H1 (cell line): Measurements from ENCODE around the gene POU4F1. TPM values are rescaled to one million over a fixed set of nuclear protein-coding genes. Genes with fewer than 3 reads are reported as not detected.

Experiments
- CTCF ChIA-PET: fragments of 300-600 bp; sonication (Branson Sonifier 250); formaldehyde crosslinking; loops from one replicate; lab custom pipeline; 2021; ENCODE audit not compliant: partially characterized antibody; lab: Charles Lee
- POLR2A ChIA-PET: fragments of 300-600 bp; sonication (Branson Sonifier 250); formaldehyde crosslinking; loops from one replicate; lab custom pipeline; 2021; ENCODE audit warnings: inconsistent platforms; ENCODE audit not compliant: partially characterized antibody; lab: Charles Lee
- DNase-seq, 2 experiments: peaks; one replicate each; pipeline versions ENCODE4 v3.0.0 to v3.0.0-alpha.2; 2010 to 2022; ENCODE audit warnings: low spot score in 2 of 2, low read depth in 1 of 2, mixed read lengths in 1 of 2
- FAIRE-seq: peaks from 2 replicates; lab custom pipeline; 2011; peaks lifted over from hg19 to GRCh38; lab: Jason Lieb, UNC
- H2AFZ ChIP-seq: 2 replicates; pipeline ENCODE4 v1.8.1; 2012; ENCODE audit warnings: low read length, inconsistent platforms
- H2AK5ac ChIP-seq: 2 replicates; pipeline ENCODE4 v1.6.1; 2013; ENCODE audit warnings: low read depth, low read length
- H2BK120ac ChIP-seq: replicated peaks from 2 replicates; pipeline ENCODE3; 2013; ENCODE audit warnings: low read depth, low read length, inconsistent platforms
- H2BK12ac ChIP-seq: 2 replicates; pipeline ENCODE4 v1.6.1; 2013; ENCODE audit warnings: low read depth, low read length
- H2BK15ac ChIP-seq: 2 replicates; pipeline ENCODE4 v1.6.1; 2013; ENCODE audit warnings: low read length
- H2BK20ac ChIP-seq: 2 replicates; pipeline ENCODE4 v1.6.1; 2013; ENCODE audit warnings: low read length
- H2BK5ac ChIP-seq: 2 replicates; pipeline ENCODE4 v1.6.1; 2013; ENCODE audit warnings: low read depth, low read length
- H3K14ac ChIP-seq: 2 replicates; pipeline ENCODE4 v1.6.1; 2013; ENCODE audit warnings: inconsistent platforms; ENCODE audit not compliant: insufficient read length
- H3K18ac ChIP-seq: 2 replicates; pipeline ENCODE4 v1.6.1; 2013; ENCODE audit warnings: low read length; ENCODE audit errors: extremely low read depth
- H3K23ac ChIP-seq: 2 replicates; pipeline ENCODE4 v1.6.1; 2013; ENCODE audit warnings: inconsistent platforms; ENCODE audit not compliant: insufficient read length
- H3K23me2 ChIP-seq: 2 replicates; pipeline ENCODE4 v1.6.1; 2013; ENCODE audit warnings: low read depth, low read length
- H3K27ac ChIP-seq: 2 replicates; pipeline ENCODE4 v1.6.1; 2011; ENCODE audit warnings: low read depth, low read length, inconsistent platforms
- H3K27me3 ChIP-seq, 4 experiments: replicated peaks in 1 of 4; 1 replicate in 1 of 4; 2 replicates in 3 of 4; pipeline versions ENCODE4 v1.6.1 to v1.8.1; 2011 to 2013; ENCODE audit warnings: low read length in 3 of 4, mild to moderate bottlenecking in 3 of 4, inconsistent platforms in 2 of 4, mixed read lengths in 2 of 4, moderate library complexity in 1 of 4; ENCODE audit not compliant: control insufficient read depth in 3 of 4, insufficient read depth in 3 of 4; ENCODE audit errors: extremely low read depth in 1 of 4
- H3K36me3 ChIP-seq, 4 experiments: 2 replicates each; pipeline versions ENCODE4 v1.6.1 to v1.8.1; 2011 to 2013; ENCODE audit warnings: mild to moderate bottlenecking in 4 of 4, low read length in 3 of 4, moderate library complexity in 2 of 4, control low read depth in 1 of 4, inconsistent platforms in 1 of 4; ENCODE audit not compliant: insufficient read depth in 4 of 4, control insufficient read depth in 2 of 4
- H3K4ac ChIP-seq: replicated peaks from 2 replicates; pipeline ENCODE3; 2013; ENCODE audit warnings: low read length, low read depth, mixed read lengths, inconsistent platforms; ENCODE audit not compliant: insufficient read length
- H3K4me1 ChIP-seq, 4 experiments: replicated peaks in 1 of 4; 1 replicate in 1 of 4; 2 replicates in 3 of 4; pipeline versions ENCODE4 v1.6.1 to v1.8.1; 2011 to 2013; ENCODE audit warnings: low read length in 3 of 4, inconsistent platforms in 2 of 4, mixed read lengths in 1 of 4; ENCODE audit not compliant: insufficient read depth in 4 of 4, control insufficient read depth in 3 of 4
- H3K4me2 ChIP-seq, 2 experiments: 2 replicates each; pipeline versions ENCODE4 v1.6.1 to v1.8.1; 2011 to 2013; ENCODE audit warnings: low read depth in 2 of 2, low read length in 2 of 2, control low read depth in 1 of 2, inconsistent platforms in 1 of 2, mild to moderate bottlenecking in 1 of 2; ENCODE audit not compliant: insufficient read depth in 1 of 2
- H3K4me3 ChIP-seq, 4 experiments: fragments of 200-600, 300-600 bp in 1 of 4; sonication (generic), shearing (Covaris generic), sonication (Bioruptor Twin) in 1 of 4; 2 replicates each; pipeline versions ENCODE4 v1.5.1 to v1.8.1; 2011 to 2016; ENCODE audit warnings: low read length in 4 of 4, low read depth in 3 of 4, control low read depth in 2 of 4, inconsistent platforms in 2 of 4, mild to moderate bottlenecking in 2 of 4, mixed read lengths in 1 of 4, moderate library complexity in 1 of 4; ENCODE audit not compliant: insufficient read depth in 2 of 4; ENCODE audit errors: extremely low read depth in 1 of 4
- H3K56ac ChIP-seq: replicated peaks from 2 replicates; pipeline ENCODE3; 2013; ENCODE audit warnings: low read depth, mild to moderate bottlenecking, mixed read lengths, low read length, inconsistent platforms; ENCODE audit not compliant: insufficient read length
- H3K79me1 ChIP-seq: 2 replicates; pipeline ENCODE4 v1.6.1; 2013; ENCODE audit warnings: low read depth, low read length, control low read depth
- H3K79me2 ChIP-seq, 2 experiments: 2 replicates each; pipeline versions ENCODE4 v1.6.1 to v1.8.1; 2012 to 2013; ENCODE audit warnings: low read length in 2 of 2, mild to moderate bottlenecking in 2 of 2, inconsistent platforms in 1 of 2; ENCODE audit not compliant: insufficient read depth in 2 of 2, control insufficient read depth in 1 of 2
- H3K9ac ChIP-seq, 4 experiments: replicated peaks in 1 of 4; 1 replicate in 1 of 4; 2 replicates in 3 of 4; pipeline versions ENCODE4 v1.6.1 to v1.8.1; 2011 to 2013; ENCODE audit warnings: low read depth in 3 of 4, low read length in 3 of 4, control low read depth in 2 of 4, mild to moderate bottlenecking in 2 of 4, moderate library complexity in 2 of 4, inconsistent platforms in 1 of 4; ENCODE audit errors: extremely low read depth in 1 of 4
- H3K9me3 ChIP-seq, 2 experiments: 2 replicates each; pipeline versions ENCODE4 v1.6.1 to v1.8.1; 2012 to 2013; ENCODE audit warnings: mild to moderate bottlenecking in 2 of 2, moderate library complexity in 2 of 2, control low read depth in 1 of 2, inconsistent platforms in 1 of 2, low read depth in 1 of 2, low read length in 1 of 2, mixed read lengths in 1 of 2; ENCODE audit not compliant: insufficient read depth in 2 of 2
- H4K20me1 ChIP-seq, 2 experiments: replicated peaks in 1 of 2; 2 replicates each; pipeline versions ENCODE3 to v1.8.1; 2011 to 2013; ENCODE audit warnings: inconsistent platforms in 2 of 2, low read length in 2 of 2, mild to moderate bottlenecking in 1 of 2; ENCODE audit not compliant: insufficient read depth in 2 of 2, control insufficient read depth in 1 of 2
- H4K5ac ChIP-seq: 2 replicates; pipeline ENCODE4 v1.6.1; 2013; ENCODE audit warnings: low read length, low read depth, mixed read lengths, inconsistent platforms; ENCODE audit not compliant: insufficient read length
- H4K8ac ChIP-seq: 2 replicates; pipeline ENCODE4 v1.8.0; 2013; ENCODE audit warnings: mild to moderate bottlenecking, moderate library complexity, low read length, inconsistent platforms; ENCODE audit not compliant: insufficient read depth; ENCODE audit errors: extremely low read depth
- H4K91ac ChIP-seq: replicated peaks from 2 replicates; pipeline ENCODE3; 2013; ENCODE audit warnings: low read length, mixed read lengths, inconsistent platforms; ENCODE audit not compliant: insufficient read length
- PHF8 ChIP-seq: fragments of 200-600 bp; sonication (generic); conservative IDR thresholded peaks from 2 replicates; pipeline ENCODE4 v1.7.1; 2012; ENCODE audit warnings: low read depth, mild to moderate bottlenecking, inconsistent platforms, low read length, moderate library complexity
- RBBP5 ChIP-seq: IDR thresholded peaks from 2 replicates; pipeline ENCODE4 v1.7.1; 2012; ENCODE audit warnings: low read depth, mild to moderate bottlenecking, inconsistent platforms, low read length, moderate library complexity, borderline replicate concordance
- WGBS, 2 experiments: shearing (Covaris generic) in 1 of 2; methylation state at CpG; one replicate each; pipeline versions ENCODE4 v1.1.6 to v1.1.7; 2013 to 2015; ENCODE audit warnings: low lambda C conversion rate in 2 of 2, mixed read lengths in 2 of 2, inconsistent platforms in 1 of 2, low coverage in 1 of 2, missing lambda C conversion rate in 1 of 2; ENCODE audit not compliant: insufficient replicate concordance in 2 of 2, insufficient coverage in 1 of 2, insufficient read length in 1 of 2; ENCODE audit errors: extremely low coverage in 1 of 2, missing lambda C conversion rate in 1 of 2; 5-methylcytosine and 5-hydroxymethylcytosine counted together
- polyA plus RNA-seq, 7 experiments: library from polyadenylated mRNA; depleted of rRNA in 3 of 7; stranded (reverse) in 5 of 7; unstranded in 2 of 7; fragments of >200 nt in 5 of 7; fragments of 200-250 nt in 2 of 7; gene quantifications; 1 replicate in 5 of 7; 2 replicates in 1 of 7; 4 replicates in 1 of 7; pipeline versions ENCODE4 v1.2.1 to v1.2.3, GENCODE V29; 2011 to 2013; ENCODE audit warnings: missing spikeins in 2 of 7, mixed read lengths in 2 of 7
- total RNA-seq: library from RNA; stranded (reverse); fragmentation: NEBNext Ultra II Directional; extraction: Animal tissue kit (Norgen Biotek cat#: 25700); gene quantifications from 2 replicates; pipeline ENCODE4 v1.2.1, GENCODE V29; 2021

The POU4F1 gene
- total and polyA plus RNA-seq, 2 of the 8 experiments (the other 6 are each of a cell fraction or from before 2014, with no cell fraction given), result 0.09 to 0.32 TPM

DNA sequence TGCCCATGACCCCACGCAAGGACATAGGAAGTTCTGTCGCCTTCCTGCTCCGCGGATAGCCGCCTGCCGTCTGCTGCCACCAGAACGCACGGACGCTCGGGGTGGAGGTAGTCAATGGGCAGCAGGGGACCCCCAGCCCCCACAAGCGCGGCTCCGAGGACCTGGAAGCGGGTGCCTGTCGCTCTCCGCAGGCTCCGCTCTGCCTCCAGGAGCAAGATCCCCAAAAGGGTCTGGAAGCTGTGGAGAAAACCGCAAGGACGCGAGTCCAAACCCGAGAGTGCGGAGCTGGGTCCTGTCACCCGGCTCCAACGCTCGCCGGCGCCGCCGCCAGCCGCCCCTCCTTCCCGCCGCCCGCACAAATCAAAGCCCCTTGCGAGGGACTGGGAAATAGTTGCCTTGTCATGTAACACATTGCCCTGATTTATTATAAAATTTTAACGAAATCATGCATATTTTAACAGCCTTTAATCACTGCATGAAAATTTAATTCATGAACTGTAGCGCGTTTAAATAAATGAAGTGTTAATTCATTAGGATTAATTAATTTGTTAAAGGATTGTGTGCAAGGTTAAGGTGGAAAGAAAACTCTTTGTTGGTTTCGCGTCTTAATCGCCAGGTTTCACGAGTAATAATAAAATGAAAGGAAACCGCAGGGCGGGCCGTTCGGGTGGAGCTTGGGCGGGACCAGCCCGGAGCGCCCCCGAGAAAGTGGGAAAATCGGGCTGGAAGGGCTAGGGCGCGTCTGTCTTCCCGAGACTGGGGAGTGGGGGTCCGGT lies 5.5 kb upstream of the POU4F1 start:
- Histone ChIP-seq H3K27ac (no peak overlapping the region), H3K4me3 (peak overlapping the region; percentile 35 to 63 (median 42)), H3K79me2 (no peaks in the 10 kb centered on the region), H2BK120ac (no peak overlapping the region), H3K9me3 (no peaks in the 10 kb centered on the region), H3K4me2 (peak overlapping the region; percentile 81 to 92), H2BK5ac (no peak overlapping the region), H3K23ac (no peak overlapping the region), H3K36me3 (0 out of 8 replicates have a peak, but pooled peaks cover 0 to 3% (median 0%) of the 10 kb centered on the region in 4 experiments), H2AFZ (no peak overlapping the region), H4K5ac (no peak overlapping the region), H3K14ac (no peak overlapping the region), H3K18ac (peak overlapping the region; percentile 55; the same call in 1 of the 2 replicates), H2BK15ac (no peak overlapping the region), H3K56ac (no peak overlapping the region), H2AK5ac (no peak overlapping the region), H2BK12ac (peak overlapping the region; percentile 17; the same call in 1 of the 2 replicates), H3K4ac (no peak overlapping the region), H4K20me1 (peaks cover 13 to 25% of the 10 kb centered on the region in 2 experiments), H3K23me2 (peaks cover 14% of the 10 kb centered on the region; the same call in 1 of the 2 replicates), H2BK20ac (no peak overlapping the region), H3K4me1 (peaks cover 7 to 34% (median 14%) of the 10 kb centered on the region in 4 experiments), H4K91ac (no peak overlapping the region), H3K79me1 (no peaks in the 10 kb centered on the region), H4K8ac (no peak overlapping the region), H3K27me3 (peaks cover 62 to 76% (median 74%) of the 10 kb centered on the region in 4 experiments), H3K9ac (no peak overlapping the region)
- no peak for FAIRE-seq
- DNase-seq, result no peak
- POLR2A ChIA-PET, result interaction anchor here (0.5 to 5.0 kb wide), 4 partner anchors 11 to 36 kb away, joined by 3 to 32 read pairs (median 3); no protein-coding TSS in a partner anchor
- 2% methylated on average over 48 of the region's 54 CpGs; no CpG with 5 or more reads in 1 of the 2 experiments for WGBS, 2 experiments
- CTCF ChIA-PET, result interaction anchor here (1.0 to 4.4 kb wide), 3 partner anchors 9 to 81 kb away, joined by 4 to 12 read pairs (median 5); no protein-coding TSS in a partner anchor
- TF ChIP-seq RBBP5, result no peak
- no peak for TF ChIP-seq PHF8
